Right atrium auricular region (tissue), 2 donors: ENCODE data around the gene ST6GALNAC3. TPM values are rescaled to one million over a fixed set of nuclear protein-coding genes. Genes with fewer than 3 reads are reported as not detected.

Experiments
- DNase-seq: peaks from one replicate; pipeline ENCODE4 v3.0.0-alpha.2; 2019; ENCODE audit warnings: low spot score
- H3K27ac ChIP-seq, 2 donors: fragments of 200-600 bp; sonication (generic); 1 replicate in 1 of 2; 2 replicates in 1 of 2; pipeline ENCODE4 v1.5.1; 2016 to 2019
- H3K27me3 ChIP-seq, 2 donors: fragments of 200-600 bp; sonication (generic); one replicate each; pipeline versions ENCODE4 v1.5.1 to v1.6.0; 2017 to 2019
- H3K36me3 ChIP-seq: fragments of 200-600 bp; sonication (generic); one replicate; pipeline ENCODE4 v1.5.1; 2016
- H3K4me1 ChIP-seq, 2 donors: fragments of 200-600 bp; sonication (generic); one replicate each; pipeline versions ENCODE4 v1.5.1 to v1.6.0; 2017 to 2019
- H3K4me3 ChIP-seq, 2 donors: fragments of 200-600 bp; sonication (generic); 1 replicate in 1 of 2; 2 replicates in 1 of 2; pipeline ENCODE4 v1.5.1; 2017 to 2019; ENCODE audit warnings: mild to moderate bottlenecking in 1 of 2, moderate library complexity in 1 of 2
- H3K9me3 ChIP-seq, 2 donors: fragments of 200-600 bp; sonication (generic); one replicate each; pipeline ENCODE4 v1.5.1; 2019
- CTCF ChIP-seq, 2 donors: fragments of 200-600 bp; sonication (generic); IDR thresholded peaks; one replicate each; pipeline ENCODE4 v1.5.1; 2019; ENCODE audit warnings: antibody characterized with exemption in 2 of 2
- total RNA-seq, 2 donors: library from RNA; depleted of rRNA; stranded (reverse); fragments of >200 nt; gene quantifications; one replicate each; pipeline ENCODE4 v1.1.0, GENCODE V29; 2016

ST6GALNAC3 gene
- total RNA-seq, 2 donors from 2014 or later: 6.8 to 9.3 TPM

- Histone ChIP-seq H3K27ac (no peak overlapping the region), H3K36me3 (no peaks in the 10 kb centered on the region), H3K4me1 (peaks cover 0 to 4% of the 10 kb centered on the region in 2 donors), H3K9me3 (no peaks in the 10 kb centered on the region), H3K4me3 (no peak overlapping the region), H3K27me3 (no peaks in the 10 kb centered on the region)
- no peak for DNase-seq
- no peak for TF ChIP-seq CTCF (IDR thresholded peaks at IDR 0.05)
Observed at GRCh38 chr1:76615253-76616035, 540.9 kb downstream of the ST6GALNAC3 start.

GRCh38 chr1:76620371-76620770, 545.8 kb downstream of the ST6GALNAC3 start:
- H3K9me3 ChIP-seq: no peaks in the 10 kb centered on the region
- no peaks in the 10 kb centered on the region for H3K27me3 ChIP-seq
- peaks cover 0 to 4% of the 10 kb centered on the region in 2 donors for H3K4me1 ChIP-seq
- no peak for TF ChIP-seq CTCF (IDR thresholded peaks at IDR 0.05)
- no peak overlapping the region for H3K27ac ChIP-seq
- H3K36me3 ChIP-seq: no peaks in the 10 kb centered on the region
- no peak overlapping the region for H3K4me3 ChIP-seq
- DNase-seq: no peak

- H3K4me1 ChIP-seq: no peaks in the 10 kb centered on the region
- TF ChIP-seq CTCF (IDR thresholded peaks at IDR 0.05): no peak
- no peak overlapping the region for H3K27ac ChIP-seq
- no peaks in the 10 kb centered on the region for H3K36me3 ChIP-seq
- H3K4me3 ChIP-seq: no peak overlapping the region
- no peaks in the 10 kb centered on the region for H3K27me3 ChIP-seq
- H3K9me3 ChIP-seq: no peaks in the 10 kb centered on the region
- DNase-seq: no peak
Observed at GRCh38 chr1:76622774-76623528, 548.4 kb downstream of the ST6GALNAC3 start.

- H3K9me3 ChIP-seq: no peaks in the 10 kb centered on the region
- DNase-seq: no peak
- H3K4me1 ChIP-seq: no peaks in the 10 kb centered on the region
- H3K27ac ChIP-seq: no peak overlapping the region
- no peak for TF ChIP-seq CTCF (IDR thresholded peaks at IDR 0.05)
- H3K4me3 ChIP-seq: no peak overlapping the region
- no peaks in the 10 kb centered on the region for H3K27me3 ChIP-seq
- no peaks in the 10 kb centered on the region for H3K36me3 ChIP-seq
Observed at GRCh38 chr1:76625886-76626678, 551.5 kb downstream of the ST6GALNAC3 start.

- no peaks in the 10 kb centered on the region for H3K9me3 ChIP-seq
- H3K4me3 ChIP-seq: no peak overlapping the region
- H3K4me1 ChIP-seq: no peaks in the 10 kb centered on the region
- H3K27me3 ChIP-seq: no peaks in the 10 kb centered on the region
- no peak for TF ChIP-seq CTCF (IDR thresholded peaks at IDR 0.05)
- no peak overlapping the region for H3K27ac ChIP-seq
- H3K36me3 ChIP-seq: no peaks in the 10 kb centered on the region
- no peak for DNase-seq
Observed at GRCh38 chr1:76627498-76627897, 553.0 kb downstream of the ST6GALNAC3 start.
